ENCODE data around the gene SUMO4. TPM values are rescaled to one million over a fixed set of nuclear protein-coding genes. Genes with fewer than 3 reads are reported as not detected.

SUMO4 gene
- 1 to 10 TPM in 2 of 4 donors, under 1 TPM in 2; 0.42 to 1.8 (median 0.88) TPM for polyA plus RNA-seq (ENCODE audit: insufficient read length in 4 of 4)

DNA sequence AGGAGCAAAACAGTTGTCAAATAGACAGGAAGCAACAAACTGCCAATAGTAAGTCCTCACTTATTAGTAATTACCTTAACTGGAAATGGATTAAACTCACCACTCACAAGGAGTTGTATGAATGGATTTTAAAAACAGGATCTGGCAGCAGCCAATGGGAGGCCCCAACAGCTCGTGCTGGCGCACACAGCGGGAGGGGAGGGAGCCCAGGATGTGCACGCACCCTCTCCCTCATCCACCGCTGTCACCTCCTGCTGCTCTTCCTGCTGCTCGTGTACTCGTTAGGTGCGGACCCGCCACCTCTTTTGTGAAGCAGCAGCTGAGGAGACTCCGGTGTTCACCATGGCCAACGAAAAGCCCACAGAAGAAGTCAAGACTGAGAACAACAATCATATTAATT, at the start of gene SUMO4:
SUMO4 (plus strand) TSS at position 213 of the 400 bp plus-strand sequence; CDS start at position 343, 130 bp downstream.
- no peak for DNase-seq (ENCODE audit: low read depth in 4 of 4, low spot score in 2 of 4)

DNA sequence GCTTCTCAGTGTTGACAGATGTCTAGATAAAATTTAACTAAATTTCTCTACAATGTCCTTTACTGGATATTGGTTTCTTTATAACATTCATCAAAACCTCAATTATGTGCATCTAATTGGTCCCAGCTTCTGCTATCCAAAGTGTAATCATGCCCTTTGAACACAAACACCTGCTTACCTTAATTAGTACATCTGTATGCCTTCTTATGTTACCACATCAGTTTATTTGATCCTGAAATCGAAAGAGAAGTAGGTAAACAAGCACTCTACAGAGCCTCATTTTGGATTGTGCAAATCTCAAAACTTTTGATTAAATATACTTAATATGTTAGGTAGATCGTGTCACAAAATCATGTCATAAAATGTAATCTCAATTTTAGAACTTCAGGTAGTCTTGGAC, 46.1 kb upstream of the SUMO4 start:
- no peak for DNase-seq (ENCODE audit: low read depth in 4 of 4, low spot score in 2 of 4)

DNA sequence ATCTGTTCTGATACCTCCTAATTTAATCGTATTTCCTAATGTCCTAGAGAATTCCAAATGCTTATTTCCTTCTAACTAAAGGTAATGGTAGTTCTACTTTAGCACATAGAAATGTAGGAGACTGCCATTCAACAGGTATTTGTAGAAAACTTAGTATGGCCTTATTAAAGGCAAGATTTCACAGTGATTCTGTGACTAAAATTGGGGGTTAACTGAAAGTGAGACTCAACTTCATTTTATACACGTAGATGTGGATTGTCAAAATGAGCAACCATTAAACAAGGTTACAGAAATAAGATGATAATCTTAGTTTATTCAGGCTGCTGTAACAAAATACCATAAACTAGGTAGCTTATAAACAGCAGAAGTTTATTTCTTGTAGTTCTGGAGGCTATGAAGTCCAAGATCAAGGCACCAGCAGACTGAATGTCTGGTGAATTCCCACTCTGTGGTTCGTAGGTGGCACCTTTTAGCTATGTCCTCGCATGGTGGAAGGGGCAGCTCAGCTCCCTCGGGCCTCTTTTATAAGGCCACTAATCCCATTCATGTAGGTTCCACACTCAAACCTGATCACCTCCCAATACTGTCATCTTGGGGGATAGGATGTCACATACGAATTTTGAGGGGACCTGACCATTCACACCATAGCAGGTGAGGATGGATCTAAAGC, 43.8 kb upstream of the SUMO4 start:
- no peak for DNase-seq (ENCODE audit: low read depth in 4 of 4, low spot score in 2 of 4)

DNA sequence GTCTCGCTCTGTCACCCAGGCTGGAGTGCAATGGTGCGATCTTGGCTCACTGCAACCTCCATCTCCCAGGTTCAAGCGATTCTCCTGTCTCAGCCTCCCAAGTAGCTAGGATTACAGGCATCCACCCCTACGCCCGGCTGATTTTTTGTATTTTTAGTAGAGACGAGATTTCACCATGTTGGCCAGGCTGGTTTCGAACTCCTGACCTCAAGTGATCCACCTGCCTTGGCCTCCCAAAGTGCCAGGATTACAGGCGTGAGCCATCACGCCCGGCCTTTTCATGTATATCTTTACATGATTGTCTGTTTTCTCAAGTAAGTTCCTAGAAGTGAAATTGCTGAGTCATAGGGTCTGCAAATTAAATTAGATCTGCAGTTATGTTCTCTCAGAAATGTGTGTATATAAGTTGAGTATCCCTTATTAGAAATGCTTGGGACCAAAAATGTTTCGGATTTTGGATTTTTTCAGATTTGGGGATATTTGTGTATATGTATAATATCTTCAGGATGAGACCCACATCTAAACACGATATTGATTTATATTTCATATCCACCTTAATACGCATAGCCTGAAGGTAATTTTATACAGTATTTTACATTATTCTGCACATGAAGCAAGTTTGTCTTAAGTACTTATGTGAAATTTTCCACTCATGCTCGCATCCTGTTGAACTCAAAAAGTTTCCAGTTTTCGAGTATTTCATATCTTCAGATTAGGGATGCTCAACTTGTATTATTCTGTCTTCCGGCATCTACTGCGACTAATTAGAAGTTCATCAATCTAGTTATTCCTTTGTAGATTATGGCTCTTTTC, 42.1 kb upstream of the SUMO4 start:
- DNase-seq (ENCODE audit: low read depth in 4 of 4, low spot score in 2 of 4): no peak

DNA sequence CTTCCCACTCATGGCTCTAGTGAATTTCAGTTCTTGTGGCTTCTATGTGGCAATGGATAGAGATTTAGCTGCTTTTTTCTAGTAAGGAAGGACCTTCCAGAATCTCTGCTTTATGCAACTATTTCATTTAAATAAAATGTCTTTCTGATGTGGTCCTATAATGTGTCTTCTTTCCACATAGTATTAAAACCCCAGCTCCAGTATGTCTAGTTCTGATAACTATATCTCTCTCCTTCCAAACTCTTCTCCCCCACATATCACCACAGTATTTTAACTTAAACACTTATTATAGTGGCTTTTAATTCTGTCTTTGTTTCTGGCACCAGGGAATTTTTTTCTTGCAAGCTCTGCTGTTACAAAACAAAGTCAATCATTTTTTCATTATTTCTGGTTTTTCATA, 40.6 kb upstream of the SUMO4 start:
- DNase-seq (ENCODE audit: low read depth in 4 of 4, low spot score in 2 of 4): no peak

DNA sequence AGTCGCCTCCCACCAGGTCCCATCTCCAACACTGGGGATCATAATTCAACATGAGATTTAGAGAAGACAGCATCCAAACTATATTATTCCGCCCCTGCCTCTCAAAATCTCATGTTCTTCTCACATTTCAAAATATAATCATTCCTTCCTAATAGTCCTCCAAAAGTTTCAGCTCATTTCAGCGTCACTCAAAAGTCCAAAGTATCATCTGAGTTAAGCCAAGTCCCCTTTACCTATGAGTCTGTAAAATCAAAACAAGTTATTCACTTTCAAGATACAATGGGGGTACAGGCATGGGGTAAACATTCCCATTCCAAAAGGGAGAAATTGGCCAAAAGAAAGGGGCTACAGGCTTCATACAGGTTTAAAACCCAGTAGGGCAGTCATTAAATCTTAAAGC, 39.5 kb upstream of the SUMO4 start:
- DNase-seq (ENCODE audit: low read depth in 4 of 4, low spot score in 2 of 4): no peak

DNA sequence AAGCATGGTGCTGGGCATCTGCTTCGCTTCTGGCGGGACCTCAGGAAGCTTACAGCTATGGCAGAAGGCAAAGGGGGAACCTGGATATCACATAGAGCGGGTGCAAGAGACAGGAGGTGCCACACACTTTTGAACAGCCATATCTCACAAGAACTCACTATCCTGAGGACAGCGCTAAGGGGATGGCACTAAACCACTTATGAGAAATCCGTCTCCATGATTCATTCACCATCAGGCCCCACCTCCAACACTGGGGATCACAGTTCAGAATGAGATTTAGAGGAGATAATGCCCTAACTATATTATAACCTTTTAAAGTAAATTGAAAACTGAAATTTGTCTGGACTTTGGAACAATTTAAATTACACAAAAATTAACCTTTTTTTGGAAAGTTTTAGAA, 37.8 kb upstream of the SUMO4 start:
- DNase-seq (ENCODE audit: low read depth in 4 of 4, low spot score in 2 of 4): no peak

DNA sequence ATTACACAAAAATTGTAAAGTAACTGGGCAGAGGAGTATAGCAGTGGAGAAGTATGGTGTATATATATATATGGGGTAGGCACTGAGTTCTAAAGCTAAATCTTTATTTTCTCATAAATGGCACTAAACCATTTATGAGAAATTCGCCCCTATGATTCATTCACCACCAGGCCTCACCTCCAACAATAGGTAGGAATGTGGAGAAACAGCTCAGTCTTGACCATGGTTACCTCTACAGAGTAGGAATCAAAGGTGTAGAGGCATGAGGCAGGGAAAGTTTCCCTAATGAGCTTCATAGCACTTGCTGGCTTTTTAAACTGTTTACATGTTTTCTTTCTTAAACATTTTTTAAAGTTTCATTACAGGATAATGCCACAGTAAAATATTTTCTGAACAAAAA, 36.9 kb upstream of the SUMO4 start:
- DNase-seq (ENCODE audit: low read depth in 4 of 4, low spot score in 2 of 4): no peak

DNA sequence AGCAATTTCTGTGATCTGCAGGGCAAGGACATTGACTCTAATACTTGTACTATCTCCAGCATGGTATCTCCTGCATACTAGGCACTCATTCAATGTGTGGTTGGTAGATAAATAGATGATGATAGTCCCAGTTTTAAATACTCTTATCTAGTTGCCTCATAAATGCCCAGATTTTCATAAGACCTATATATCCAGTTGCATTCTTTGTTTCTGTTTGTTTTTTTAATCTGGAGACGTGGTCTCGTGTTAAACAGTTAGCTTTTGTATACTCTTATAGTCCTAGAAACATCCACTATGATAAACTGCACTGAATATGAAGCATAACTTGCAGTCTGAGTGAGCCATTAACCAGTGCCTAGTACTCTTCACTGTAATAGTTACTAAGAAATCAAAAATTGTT, 35.5 kb upstream of the SUMO4 start:
- no peak for DNase-seq (ENCODE audit: low read depth in 4 of 4, low spot score in 2 of 4)

DNA sequence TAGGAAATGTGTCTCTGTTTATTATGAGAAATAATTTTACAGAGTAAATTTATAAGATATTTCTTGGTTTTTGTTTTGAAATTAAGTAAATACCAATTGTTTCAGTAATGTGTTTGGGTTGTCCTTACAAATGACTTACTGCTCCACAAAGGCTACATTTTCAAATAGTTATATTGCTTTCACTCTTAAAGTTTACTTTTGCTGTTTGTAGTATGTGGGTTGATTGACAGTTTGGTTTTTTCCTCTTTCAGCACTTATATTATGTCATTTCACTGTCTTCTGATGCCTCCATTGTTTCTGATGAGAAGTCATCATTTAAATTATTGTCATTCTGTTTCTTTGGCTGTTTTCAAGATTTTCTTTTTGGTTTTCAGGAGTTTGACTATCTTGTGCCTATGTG, 34.9 kb upstream of the SUMO4 start:
- DNase-seq (ENCODE audit: low read depth in 4 of 4, low spot score in 2 of 4): no peak

DNA sequence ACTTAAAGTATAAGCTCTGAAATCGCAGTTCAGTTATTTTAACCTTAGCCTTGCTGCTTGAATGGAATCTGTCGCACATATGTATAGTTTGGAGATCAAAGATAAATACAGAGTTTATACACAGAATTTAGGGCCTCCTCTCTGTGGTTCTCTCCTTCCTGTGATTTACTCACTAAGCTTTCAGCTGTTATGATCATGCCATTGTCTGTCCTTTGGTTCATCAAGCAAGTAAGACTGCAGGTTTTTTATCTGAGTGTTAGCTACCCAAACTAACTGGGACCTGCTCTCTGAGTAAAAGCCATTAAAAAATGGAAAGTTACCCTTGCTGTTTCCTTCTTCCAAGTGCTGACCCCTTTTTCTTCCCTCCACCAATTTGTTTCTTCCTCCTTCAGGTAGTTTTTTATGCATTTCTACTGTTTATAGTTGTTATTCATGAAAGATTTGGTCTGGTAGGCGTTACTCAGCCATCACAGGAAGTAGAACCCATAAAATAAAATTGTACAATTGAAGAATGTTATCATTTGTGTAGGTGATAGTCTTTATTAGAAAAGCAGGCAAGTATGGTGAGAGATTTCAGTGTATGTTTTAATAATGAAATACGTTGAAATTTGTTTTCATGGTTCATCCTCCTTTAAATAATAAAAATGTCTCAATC, 33.7 kb upstream of the SUMO4 start:
- DNase-seq (ENCODE audit: low read depth in 4 of 4, low spot score in 2 of 4): no peak

DNA sequence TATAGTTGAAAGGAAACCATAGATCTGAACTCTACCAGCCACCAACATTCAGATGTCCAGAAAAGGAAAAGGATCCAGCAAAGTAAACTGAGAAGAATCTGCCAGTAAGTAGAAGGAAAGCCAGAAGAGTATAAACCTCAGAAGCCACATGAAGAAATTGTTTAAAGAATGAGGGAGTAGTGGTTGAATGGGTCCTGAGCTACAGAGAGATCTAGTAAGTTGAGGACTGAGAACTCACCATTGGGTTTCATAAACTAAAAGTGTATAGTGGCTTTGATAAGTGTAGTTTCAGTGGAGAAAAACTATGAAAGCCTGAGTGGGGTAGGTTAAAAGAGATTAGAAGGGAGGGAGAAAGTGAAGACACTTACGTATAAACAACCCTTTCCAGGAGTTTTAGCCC, 32.0 kb upstream of the SUMO4 start:
- DNase-seq (ENCODE audit: low read depth in 4 of 4, low spot score in 2 of 4): no peak

DNA sequence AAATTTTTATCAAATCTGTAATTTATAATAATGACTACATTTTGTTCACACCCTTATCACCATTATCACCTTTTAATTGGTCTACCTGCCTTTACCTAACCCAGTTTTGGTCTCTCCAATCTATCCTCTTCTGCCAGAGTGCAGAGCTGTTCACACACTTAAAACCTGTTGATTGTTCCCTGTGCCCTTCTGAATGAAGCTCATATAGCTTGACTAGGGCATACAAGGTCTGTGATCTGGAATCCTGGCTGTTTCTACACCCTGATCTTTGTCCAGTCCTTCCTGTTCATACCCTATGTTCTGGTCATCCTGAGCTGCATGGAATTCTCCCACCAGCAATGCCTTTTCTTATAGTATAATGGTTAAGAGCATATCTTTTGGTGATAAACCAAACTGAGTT, 28.9 kb upstream of the SUMO4 start:
- no peak for DNase-seq (ENCODE audit: low read depth in 4 of 4, low spot score in 2 of 4)

DNA sequence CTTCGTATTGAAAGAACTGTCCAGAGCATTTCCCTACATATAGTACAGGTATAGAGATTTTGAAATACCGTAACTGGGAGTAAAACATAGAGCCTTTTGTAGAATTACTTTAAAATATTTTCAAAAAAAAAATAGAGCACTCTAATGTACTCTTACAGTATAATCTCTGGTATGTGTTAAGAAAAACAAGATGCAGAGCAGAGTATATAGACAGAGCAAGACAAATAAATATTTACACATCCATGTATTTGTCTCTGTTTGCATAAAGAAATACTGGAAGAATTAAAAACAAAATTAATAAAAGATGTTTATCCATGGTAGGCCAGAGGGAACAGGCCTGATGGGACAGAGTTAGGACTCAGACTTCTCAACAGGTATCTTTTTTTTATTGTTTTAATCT, 28.0 kb upstream of the SUMO4 start:
- DNase-seq (ENCODE audit: low read depth in 4 of 4, low spot score in 2 of 4): no peak

DNA sequence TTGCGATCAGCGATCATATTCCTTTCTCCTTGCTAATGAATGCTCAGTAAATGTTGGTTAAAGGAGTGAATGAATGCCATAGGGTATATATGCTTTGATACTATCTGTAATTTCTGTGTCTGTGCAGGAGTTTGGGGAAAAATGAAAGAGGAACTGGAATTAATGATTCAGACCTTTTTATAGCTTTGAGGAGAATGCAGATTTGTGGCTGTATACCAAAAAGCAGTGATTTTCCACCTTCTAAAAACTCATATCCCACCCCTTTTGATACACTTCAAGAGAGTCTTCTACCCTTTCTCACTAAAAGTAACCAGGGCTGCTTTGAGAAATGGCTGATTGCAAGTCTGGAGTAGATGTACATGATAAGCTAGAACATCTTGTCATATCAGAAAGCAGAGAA, 26.6 kb upstream of the SUMO4 start:
- DNase-seq (ENCODE audit: low read depth in 4 of 4, low spot score in 2 of 4): no peak

DNA sequence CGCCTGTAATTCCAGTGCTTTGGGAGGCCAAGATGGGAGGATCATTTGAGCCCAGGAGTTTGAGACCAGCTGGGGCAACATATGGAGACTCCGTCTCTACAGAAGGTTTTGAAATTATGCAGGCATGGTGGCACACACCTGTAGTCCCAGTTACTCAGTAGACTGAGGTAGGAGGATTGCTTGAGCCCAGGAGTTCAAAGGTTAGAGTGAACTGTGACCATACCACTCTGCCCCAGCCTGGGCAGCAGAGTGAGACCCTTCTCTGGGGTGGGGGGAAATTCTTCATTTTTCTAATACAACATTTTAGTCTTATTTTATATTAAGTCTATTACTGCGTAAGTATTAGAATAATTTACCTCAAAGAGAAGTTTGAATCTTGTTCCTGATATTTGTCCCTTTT, 20.1 kb upstream of the SUMO4 start:
- no peak for DNase-seq (ENCODE audit: low read depth in 4 of 4, low spot score in 2 of 4)

DNA sequence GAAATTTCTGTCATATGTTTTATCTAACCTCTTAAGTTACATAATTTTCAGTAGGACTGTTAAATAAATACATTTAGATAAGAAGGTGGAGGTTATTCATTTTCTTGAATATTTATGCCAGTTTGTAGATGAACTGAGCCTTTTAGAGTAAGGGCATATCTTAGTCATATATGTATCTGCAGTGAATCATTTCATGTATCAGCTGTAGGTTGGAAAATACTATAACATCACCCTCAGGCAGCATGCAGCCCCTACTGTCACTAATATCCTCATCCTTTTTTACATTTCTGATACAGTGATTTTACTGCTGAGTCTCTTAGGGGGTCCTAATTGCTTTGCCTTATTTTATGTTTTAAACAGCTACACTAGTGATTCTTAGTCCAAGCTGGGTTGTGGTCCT, 19.5 kb upstream of the SUMO4 start:
- no peak for DNase-seq (ENCODE audit: low read depth in 4 of 4, low spot score in 2 of 4)

DNA sequence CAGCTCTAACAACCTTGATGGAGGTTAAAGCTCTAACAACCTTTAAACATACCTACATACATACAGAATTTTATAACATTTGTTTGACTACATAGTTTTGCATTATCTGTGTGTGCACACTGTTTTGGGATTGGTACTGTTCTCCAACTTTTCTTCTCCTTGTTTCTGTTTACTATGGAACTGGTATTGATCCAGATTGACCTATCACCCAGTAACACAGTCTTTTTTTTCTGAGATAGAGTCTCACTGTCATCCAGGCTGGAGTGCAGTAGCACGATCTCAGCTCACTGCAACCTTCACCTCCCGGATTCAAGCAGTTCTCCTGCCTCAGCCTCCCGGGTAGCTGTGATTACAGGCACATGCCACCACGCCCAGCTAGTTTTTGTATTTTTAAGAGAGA, 16.7 kb upstream of the SUMO4 start:
- no peak for DNase-seq (ENCODE audit: low read depth in 4 of 4, low spot score in 2 of 4)

DNA sequence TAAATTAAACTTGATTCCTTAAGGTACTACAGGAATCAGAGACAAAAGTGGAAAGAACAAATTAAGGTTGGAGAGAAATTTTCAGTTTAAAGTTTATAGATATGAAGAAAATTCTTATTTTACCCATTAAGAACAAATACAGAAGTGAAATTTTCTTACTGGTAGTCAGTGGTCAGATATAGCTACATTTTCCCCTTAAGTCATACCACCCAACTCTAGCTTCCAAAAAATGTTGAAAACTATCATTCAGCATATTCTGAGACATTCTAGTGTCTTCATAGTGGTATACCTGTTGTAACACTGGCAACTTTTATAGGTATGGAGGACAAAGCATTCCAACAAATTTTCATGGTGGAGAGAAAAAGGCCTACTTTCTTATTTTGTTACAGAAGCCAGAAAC, 15.6 kb upstream of the SUMO4 start:
- no peak for DNase-seq (ENCODE audit: low read depth in 4 of 4, low spot score in 2 of 4)

DNA sequence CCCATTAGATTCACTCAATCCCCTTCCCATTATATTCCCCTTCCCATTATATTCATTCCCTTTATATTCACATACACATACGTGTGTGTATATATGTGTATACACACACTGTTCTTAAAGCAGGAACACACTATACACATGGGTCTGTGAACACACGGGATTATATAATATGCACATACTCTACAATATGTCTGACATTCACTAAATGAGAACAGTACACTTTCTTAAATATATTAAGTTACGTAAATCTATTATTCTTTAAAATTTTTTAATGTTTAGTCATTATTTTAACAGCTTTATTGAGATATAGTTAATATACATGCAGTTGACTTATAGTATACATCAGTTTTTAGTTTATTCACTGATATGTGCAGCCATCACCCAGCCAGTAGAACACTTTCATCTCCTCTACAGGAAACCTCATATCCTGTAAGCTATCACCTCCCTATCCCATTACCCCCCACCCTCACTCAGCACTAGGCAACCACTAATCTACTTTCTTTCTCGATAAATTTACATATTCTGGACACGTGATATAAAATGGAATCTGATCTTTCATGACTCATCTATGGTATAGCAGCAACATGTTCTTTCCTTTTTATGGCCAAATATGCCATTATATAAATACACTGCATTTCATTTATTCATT, 13.9 kb upstream of the SUMO4 start:
- no peak for DNase-seq (ENCODE audit: low read depth in 4 of 4, low spot score in 2 of 4)

DNA sequence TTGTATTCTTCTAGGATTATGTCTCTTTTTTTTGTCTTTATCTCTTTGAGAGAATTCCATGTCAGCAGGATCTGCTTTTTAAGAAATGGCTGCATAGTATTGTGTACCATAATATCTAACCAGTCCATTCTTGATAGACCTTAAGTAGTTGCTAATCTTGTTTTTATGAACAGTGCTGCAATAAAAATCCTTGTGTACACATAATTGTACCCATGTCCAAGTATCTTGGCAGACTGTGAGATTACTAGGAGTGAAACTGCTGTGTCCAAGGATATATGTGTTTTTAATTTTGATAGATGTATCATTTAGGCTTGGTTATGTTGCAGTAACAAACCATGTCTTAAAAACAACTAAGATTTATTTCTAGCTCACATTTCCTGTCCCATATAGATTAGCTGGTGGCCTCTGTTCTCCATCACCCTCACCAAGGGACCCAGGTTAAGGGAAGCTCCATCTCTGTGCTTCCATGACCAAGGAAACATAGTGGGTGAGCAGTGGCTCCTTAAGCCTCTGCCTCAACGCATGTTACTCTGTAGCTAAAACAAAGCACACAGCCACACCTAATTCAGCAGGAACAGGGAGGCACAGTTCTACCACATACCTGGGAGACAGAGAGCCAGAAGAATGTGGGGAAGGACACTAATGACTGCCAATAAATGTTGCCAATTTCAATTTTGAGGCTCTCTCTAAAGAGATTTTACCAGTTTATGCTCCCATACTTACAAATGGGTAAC, 12.1 kb upstream of the SUMO4 start:
- DNase-seq (ENCODE audit: low read depth in 4 of 4, low spot score in 2 of 4): no peak
